GM19463 (cell line): Measurements from ENCODE around the gene MOV10L1.

Experiments used
- ATAC-seq: cut with Tn5 transposase; IDR thresholded peaks from one replicate; pipeline ENCODE4 v1.9.1; 2021; ENCODE audit warnings: mild to moderate bottlenecking, moderate library complexity; ENCODE audit not compliant: unreplicated experiment

The MOV10L1 gene

GRCh38 chr22:50173311-50173982, 83.6 kb downstream of the MOV10L1 start:
- ATAC-seq: no peak

GRCh38 chr22:50173983-50174355, 84.2 kb downstream of the MOV10L1 start:
- ATAC-seq: no peak

- ATAC-seq: no peak
These were observed 84.8 kb downstream of the MOV10L1 start for GRCh38 chr22:50174382-50175190.

- ATAC-seq: no peak
These were observed 85.3 kb downstream of the MOV10L1 start for GRCh38 chr22:50175191-50175461.

GRCh38 chr22:50175921-50176849, 86.4 kb downstream of the MOV10L1 start:
- ATAC-seq: no peak

- no peak for ATAC-seq
These were observed 87.2 kb downstream of the MOV10L1 start for GRCh38 chr22:50176850-50177536.

GRCh38 chr22:50177537-50178470, 88.0 kb downstream of the MOV10L1 start:
- ATAC-seq: no peak

GRCh38 chr22:50178471-50178864, 88.7 kb downstream of the MOV10L1 start:
- no peak for ATAC-seq

- ATAC-seq: no peak
These were observed 89.4 kb downstream of the MOV10L1 start for GRCh38 chr22:50178871-50179869.

- no peak for ATAC-seq
These were observed 90.3 kb downstream of the MOV10L1 start for GRCh38 chr22:50179937-50180726.

GRCh38 chr22:50180727-50181521, 91.1 kb downstream of the MOV10L1 start:
- ATAC-seq: no peak

GRCh38 chr22:50182176-50183081, 92.6 kb downstream of the MOV10L1 start:
- ATAC-seq: no peak

- no peak for ATAC-seq
These were observed 93.5 kb downstream of the MOV10L1 start for GRCh38 chr22:50183141-50183971.

GRCh38 chr22:50184004-50184901, 94.4 kb downstream of the MOV10L1 start:
- ATAC-seq: no peak
